Adrenal gland (tissue), 12 donors: ENCODE measurements around the gene STK32C. TPM values are rescaled to one million over a fixed set of nuclear protein-coding genes. Genes with fewer than 3 reads are reported as not detected.

Experiments used
- DNase-seq, 7 donors: peaks; one replicate each; pipeline ENCODE4 v3.0.0-alpha.2; 2019 to 2020
- H3K27ac ChIP-seq, 5 donors: fragments of 200-600 bp; sonication (generic) in 4 of 5; 1 replicate in 3 of 5; 2 replicates in 2 of 5; pipeline versions ENCODE4 v1.5.1 to v1.8.0; 2016 to 2020; ENCODE audit warnings: mild to moderate bottlenecking in 1 of 5
- H3K27me3 ChIP-seq: fragments of 200-600 bp; 2 replicates; pipeline ENCODE4 v1.8.0; 2021
- H3K36me3 ChIP-seq, 2 donors: fragments of 200-600 bp; replicated peaks in 1 of 2; 1 replicate in 1 of 2; 2 replicates in 1 of 2; pipeline versions ENCODE4 v1.5.1 to v1.8.0; 2018 to 2022
- H3K4me1 ChIP-seq, 2 donors: fragments of 200-600 bp; replicated peaks in 1 of 2; 1 replicate in 1 of 2; 2 replicates in 1 of 2; pipeline versions ENCODE4 v1.5.1 to v1.8.0; 2018 to 2021
- H3K4me3 ChIP-seq, 4 donors: fragments of 200-600 bp; sonication (generic) in 3 of 4; one replicate each; pipeline ENCODE4 v1.5.1; 2016 to 2018
- H3K9me3 ChIP-seq, 3 donors: fragments of 200-600 bp; sonication (generic) in 1 of 3; replicated peaks in 1 of 3; 1 replicate in 2 of 3; 2 replicates in 1 of 3; pipeline versions ENCODE4 v1.5.1 to v1.8.0; 2016 to 2021
- CTCF ChIP-seq, 6 experiments: fragments of 450-650 bp in 4 of 6; fragments of 200-600 bp in 2 of 6; sonication (generic) in 1 of 6; IDR thresholded peaks; 1 replicate in 5 of 6; 2 replicates in 1 of 6; pipeline versions ENCODE4 v1.5.1 to v1.8.0; 2016 to 2021; ENCODE audit warnings: antibody characterized with exemption in 6 of 6, mild to moderate bottlenecking in 2 of 6, moderate library complexity in 1 of 6
- POLR2A ChIP-seq, 2 donors: fragments of 450-650 bp; IDR thresholded peaks; one replicate each; pipeline ENCODE4 v1.6.1; 2017; ENCODE audit warnings: antibody characterized with exemption in 2 of 2, mild to moderate bottlenecking in 2 of 2, moderate library complexity in 1 of 2
- WGBS, 4 donors: extraction: QIAGEN DNeasy Blood & Tissue Kit in 2 of 4; methylation state at CpG; one replicate each; pipeline versions ENCODE4 v1.1.5 to v1.1.7; 2013 to 2017; 5-methylcytosine and 5-hydroxymethylcytosine counted together
- intact Hi-C, 2 donors: fragments of 100-400 bp; cut with DNase I; formaldehyde crosslinking; loops; one replicate each; pipeline versions ENCODE4 v1.14.1 to v1.15.0; 2022 to 2023
- polyA plus RNA-seq, 3 donors: library from polyadenylated mRNA; stranded (reverse); fragments of 200-250 nt in 2 of 3; fragments of 350-450 nt in 1 of 3; fragmentation: Illumina TruSeq in 1 of 3; extraction: RNeasy Lipid Tissue Mini Kit (QIAGEN cat#74804) in 1 of 3; gene quantifications; one replicate each; pipeline ENCODE4 v1.2.3, GENCODE V29; 2013 to 2014
- total RNA-seq, 9 donors: library from RNA; depleted of rRNA in 4 of 9; stranded (reverse); fragments of >200 nt in 4 of 9; fragments of 120-200 nt in 1 of 9; fragmentation: NEBNext Ultra II Directional in 1 of 9; extraction: Animal tissue kit (Norgen Biotek cat#: 25700) in 1 of 9; gene quantifications; one replicate each; pipeline versions ENCODE4 v1.1.0 to v1.2.4, GENCODE V29; 2013 to 2023
- donor health status: healthy with polysubstance abuse.
- donor health status: Bipolar disorder and iron deficiency.
- donor health status: DM: yes; HTN: yes; CAD: no.
- donor health status: DM: no; HTN: no; CAD: no.
- donor health status: DM: no; HTN: no; CAD: no.
- donor health status: DM: yes; HTN: yes; CAD: no.

The STK32C gene
- total and polyA plus RNA-seq, 12 donors, result 2.8 to 36.5 (median 15.9) TPM

DNA sequence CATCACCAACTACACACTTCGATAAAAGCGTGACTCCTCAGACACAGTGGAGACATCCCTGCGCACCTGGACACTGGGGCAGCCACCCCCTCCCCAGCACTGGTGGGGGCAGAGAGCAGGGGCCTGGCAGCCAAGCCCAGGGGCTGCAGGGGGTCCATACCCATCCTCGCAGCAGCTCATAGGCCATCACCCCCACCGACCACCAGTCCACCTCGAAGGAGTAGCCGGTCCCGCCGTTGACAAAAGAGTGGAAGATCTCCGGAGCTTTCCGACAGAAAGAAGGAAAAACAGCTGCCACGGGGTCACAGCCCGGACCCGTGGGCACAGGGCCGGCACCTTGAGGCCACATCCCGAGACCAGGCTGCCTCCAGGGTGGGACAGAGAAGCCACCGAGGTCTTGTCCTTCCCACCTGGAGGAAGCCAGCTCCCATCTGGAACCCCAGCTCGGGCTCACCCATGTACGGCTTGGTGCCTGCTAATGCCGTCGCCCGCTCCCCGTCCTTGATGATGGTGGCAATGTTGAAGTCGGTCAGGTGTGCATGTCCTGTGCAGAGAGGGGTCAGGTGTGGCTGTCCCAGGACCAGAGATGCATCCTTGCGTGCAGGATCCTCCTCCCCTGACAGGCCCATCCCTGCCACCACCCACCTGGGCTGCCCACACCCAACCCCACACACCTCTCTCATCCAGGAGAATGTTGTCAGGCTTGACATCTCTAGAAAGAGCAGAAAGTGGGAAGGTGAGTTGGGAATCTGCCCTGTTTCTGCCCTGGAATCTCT, 82.5 kb downstream of the STK32C start:
- intact Hi-C loops, result loop anchor here (2.0 to 5.0 kb wide), 2 partner anchors 126 to 227 kb away; no protein-coding TSS in a partner anchor
- 89 to 94% (median 93%) methylated on average over 2 to 25 of the region's 25 CpGs for WGBS, 4 donors
- Histone ChIP-seq H3K4me3 (no peak overlapping the region), H3K36me3 (no peaks in the 10 kb centered on the region), H3K9me3 (no peaks in the 10 kb centered on the region), H3K27ac (no peak overlapping the region), H3K4me1 (no peaks in the 10 kb centered on the region), H3K27me3 (no peaks in the 10 kb centered on the region)
- no peak for DNase-seq
- TF ChIP-seq POLR2A (IDR thresholded peaks at IDR 0.05), result no peak
- TF ChIP-seq CTCF (IDR thresholded peaks at IDR 0.05), result no peak

GRCh38 chr10:132224343-132225072, 83.2 kb downstream of the STK32C start:
- H3K27me3 ChIP-seq, result no peaks in the 10 kb centered on the region
- H3K4me1 ChIP-seq, result no peaks in the 10 kb centered on the region
- DNase-seq, result no peak
- no peaks in the 10 kb centered on the region for H3K9me3 ChIP-seq
- no peaks in the 10 kb centered on the region for H3K36me3 ChIP-seq
- no peak overlapping the region for H3K4me3 ChIP-seq
- WGBS, 4 donors, result 82 to 89% (median 85%) methylated on average over 8 to 20 of the region's 20 CpGs
- H3K27ac ChIP-seq, result no peak overlapping the region
- intact Hi-C loops, result loop anchor here (2.0 to 5.0 kb wide), 3 partner anchors 126 to 228 kb away; no protein-coding TSS in a partner anchor
- TF ChIP-seq CTCF (IDR thresholded peaks at IDR 0.05) (no peak), POLR2A (IDR thresholded peaks at IDR 0.05) (no peak)

GRCh38 chr10:132223611-132224342, 84.0 kb downstream of the STK32C start:
- intact Hi-C loops, result loop anchor here (2.0 to 5.0 kb wide), 3 partner anchors 127 to 229 kb away; no protein-coding TSS in a partner anchor
- Histone ChIP-seq H3K9me3 (no peaks in the 10 kb centered on the region), H3K36me3 (no peaks in the 10 kb centered on the region), H3K27me3 (no peaks in the 10 kb centered on the region), H3K4me3 (no peak overlapping the region), H3K27ac (no peak overlapping the region), H3K4me1 (no peaks in the 10 kb centered on the region)
- 81 to 97% (median 86%) methylated on average over 7 to 23 of the region's 23 CpGs for WGBS, 4 donors
- no peak for DNase-seq
- TF ChIP-seq POLR2A (IDR thresholded peaks at IDR 0.05) (no peak), CTCF (IDR thresholded peaks at IDR 0.05) (no peak)

GRCh38 chr10:132223156-132223590, 84.6 kb downstream of the STK32C start:
- WGBS, 4 donors, result 30 to 70% (median 42%) methylated on average over 4 to 16 of the region's 16 CpGs
- Histone ChIP-seq H3K27me3 (no peaks in the 10 kb centered on the region), H3K36me3 (no peaks in the 10 kb centered on the region), H3K27ac (no peak overlapping the region), H3K4me1 (no peaks in the 10 kb centered on the region), H3K9me3 (no peaks in the 10 kb centered on the region), H3K4me3 (no peak overlapping the region)
- peak; percentile 78 to 92 (median 88) for DNase-seq
- intact Hi-C loops, result loop anchor here (5.0 kb wide), 2 partner anchors 129 to 229 kb away; no protein-coding TSS in a partner anchor
- TF ChIP-seq POLR2A (IDR thresholded peaks at IDR 0.05) (no peak), CTCF (IDR thresholded peaks at IDR 0.05) (peak; percentile 91 to 99 (median 99))
